K562 (cell line): Measurements from ENCODE around the gene FRAT2. TPM values are rescaled to one million over a fixed set of nuclear protein-coding genes. Genes with fewer than 3 reads are reported as not detected.

Source experiments
- AFF4 ChIP-seq: sonication (generic); formaldehyde crosslinking; IDR thresholded peaks from 2 replicates; pipeline ENCODE4 v1.8.0; 2023; ENCODE audit warnings: mild to moderate bottlenecking, missing genetic modification reagents
- ARID3B ChIP-seq: fragments of 250-450 bp; sonication (Bioruptor Pico); IDR thresholded peaks from 2 replicates; pipeline ENCODE4 v1.4.0; 2020; ENCODE audit warnings: borderline replicate concordance
- ATF3 ChIP-seq, 2 experiments: fragments of 450-650 bp in 1 of 2; sonication (generic) in 1 of 2; formaldehyde crosslinking in 1 of 2; IDR thresholded peaks in 1 of 2; conservative IDR thresholded peaks in 1 of 2; 2 replicates each; pipeline versions ENCODE4 v1.6.1 to v1.8.1; 2016 to 2023; ENCODE audit warnings: mild to moderate bottlenecking in 2 of 2, moderate library complexity in 2 of 2, inconsistent platforms in 1 of 2, missing genetic modification reagents in 1 of 2
- CREB3L1 ChIP-seq: fragments of 450-650 bp; IDR thresholded peaks from 2 replicates; pipeline ENCODE4 v1.6.1; 2014; ENCODE audit warnings: low read depth, mild to moderate bottlenecking, moderate library complexity, borderline replicate concordance
- CREBBP ChIP-seq: IDR thresholded peaks from one replicate; pipeline ENCODE4 v1.6.1; 2012; ENCODE audit warnings: low read depth, mild to moderate bottlenecking, control low read depth, inconsistent platforms, low read length
- FOXK2 ChIP-seq, 2 experiments: fragments of 450-650 bp; IDR thresholded peaks in 1 of 2; conservative IDR thresholded peaks in 1 of 2; 2 replicates each; pipeline ENCODE4 v1.6.1; 2016; ENCODE audit warnings: low read depth in 2 of 2, mild to moderate bottlenecking in 1 of 2
- FOXP1 ChIP-seq: sonication (generic); formaldehyde crosslinking; IDR thresholded peaks from 2 replicates; pipeline ENCODE4 v1.8.0; 2022; ENCODE audit warnings: mild to moderate bottlenecking, missing genetic modification reagents
- HDAC1 ChIP-seq, 2 experiments: fragments of 450-650 bp; IDR thresholded peaks; 2 replicates each; pipeline ENCODE4 v1.6.1; 2016 to 2017; ENCODE audit warnings: inconsistent platforms in 1 of 2, mild to moderate bottlenecking in 1 of 2, moderate library complexity in 1 of 2
- HNRNPK ChIP-seq: fragments of 200-400 bp; formaldehyde crosslinking; IDR thresholded peaks from one replicate; pipeline ENCODE4 v1.6.1; 2018; ENCODE audit warnings: mild to moderate bottlenecking, low read depth, low read length; ENCODE audit not compliant: poor library complexity, severe bottlenecking
- JUND ChIP-seq, 2 experiments: IDR thresholded peaks; 2 replicates in 1 of 2; 3 replicates in 1 of 2; pipeline ENCODE4 v1.6.1; 2011; ENCODE audit warnings: borderline replicate concordance in 2 of 2, low read depth in 2 of 2, low read length in 2 of 2, improper control_type of control experiment in 1 of 2, missing biosample characterization in 1 of 2, missing genetic modification characterization in 1 of 2, missing genetic modification reagents in 1 of 2
- KHSRP ChIP-seq: fragments of 450-650 bp; IDR thresholded peaks from 2 replicates; pipeline ENCODE4 v1.6.1; 2017
- NFIC ChIP-seq: fragments of 450-650 bp; IDR thresholded peaks from 2 replicates; pipeline ENCODE4 v1.6.1; 2017; ENCODE audit warnings: mild to moderate bottlenecking, inconsistent platforms
- PHTF2 ChIP-seq: fragments of 250-450 bp; sonication (Bioruptor Pico); IDR thresholded peaks from 2 replicates; pipeline ENCODE4 v1.5.0; 2021; ENCODE audit warnings: mild to moderate bottlenecking
- SAP30 ChIP-seq: fragments of 200-600 bp; sonication (generic); IDR thresholded peaks from 2 replicates; pipeline ENCODE4 v1.6.1; 2012; ENCODE audit warnings: borderline replicate concordance, low read depth, mild to moderate bottlenecking, moderate library complexity, low read length, control low read depth, inconsistent platforms; ENCODE audit not compliant: insufficient read depth, poor library complexity, severe bottlenecking
- TBL1XR1 ChIP-seq, 2 experiments: IDR thresholded peaks; 2 replicates each; pipeline ENCODE4 v1.6.1; 2012; ENCODE audit warnings: improper control_type of control experiment in 2 of 2, low read length in 2 of 2, mild to moderate bottlenecking in 1 of 2
- TRIM28 ChIP-seq: fragments of 450-650 bp; IDR thresholded peaks from 2 replicates; pipeline ENCODE4 v1.6.1; 2017
- ZNF121 ChIP-seq: sonication (generic); formaldehyde crosslinking; conservative IDR thresholded peaks from 2 replicates; pipeline ENCODE4 v1.8.0; 2022; ENCODE audit warnings: missing genetic modification reagents
- ZNF57 ChIP-seq: fragments of 450-650 bp; formaldehyde crosslinking; IDR thresholded peaks from 2 replicates; pipeline ENCODE4 v1.4.0; 2020; ENCODE audit warnings: mild to moderate bottlenecking, moderate library complexity
- polyA plus RNA-seq, 8 experiments: library from polyadenylated mRNA; depleted of rRNA in 4 of 8; stranded (reverse) in 5 of 8; unstranded in 3 of 8; fragments of >200 nt; fragmentation: Nextera tagmentation in 2 of 8; fragmentation: Illumina TruSeq in 1 of 8; extraction: Ambion mirVana in 2 of 8; extraction: Trizol in 1 of 8; gene quantifications; 2 replicates each; pipeline versions ENCODE4 v1.2.1 to v1.2.3, GENCODE V29; 2011 to 2014; ENCODE audit warnings: inconsistent platforms in 1 of 8, missing spikeins in 1 of 8
- total RNA-seq, 7 experiments: library from RNA; depleted of rRNA in 6 of 7; stranded (reverse); fragments of >200 nt in 6 of 7; fragmentation: Illumina TruSeq in 2 of 7; extraction: Trizol in 2 of 7; gene quantifications; 2 replicates each; pipeline versions ENCODE4 v1.2.1 to v1.2.3, GENCODE V29; 2011 to 2021; ENCODE audit warnings: low replicate concordance in 1 of 7

FRAT2 gene
- total and polyA plus RNA-seq, 9 of the 15 experiments (the other 6 are each of a cell fraction or from before 2014, with no cell fraction given), result 4.3 to 31.7 (median 19.5) TPM

- TF ChIP-seq ARID3B (CRISPR knock-in tag), result no peak
- no peak for TF ChIP-seq ZNF121
- TF ChIP-seq AFF4 (CRISPR knock-in tag), result 0 out of 2 replicates have a peak, but pooled peaks have one; percentile 66
- TF ChIP-seq HNRNPK, result peak; percentile 17
- peak; percentile 95 for TF ChIP-seq JUND (IDR thresholded peaks at IDR 0.05; ENCODE audit: borderline replicate concordance, low read depth, low read length)
- no peak; the same call in 2 of the 3 replicates for TF ChIP-seq JUND (tag; IDR thresholded peaks at IDR 0.05; ENCODE audit: borderline replicate concordance, low read depth, low read length)
- no peak for TF ChIP-seq TRIM28
- TF ChIP-seq CREB3L1, result peak; percentile 64; the same call in 1 of the 2 replicates
- no peak for TF ChIP-seq CREBBP
- no peak for TF ChIP-seq PHTF2 (CRISPR knock-in tag)
- TF ChIP-seq HDAC1 (IDR thresholded peaks at IDR 0.05), result peak in 1 of 2 experiments; percentile 93; a peak in 2 of 4 replicates
- peak; percentile 72 for TF ChIP-seq ATF3 (IDR thresholded peaks at IDR 0.05)
- TF ChIP-seq ATF3 (CRISPR knock-in tag; conservative IDR thresholded peaks at IDR 0.05), result no peak
- peak; percentile 92 for TF ChIP-seq SAP30
- peak; percentile 87 for TF ChIP-seq FOXP1
- peak; percentile 99 to 100 for TF ChIP-seq FOXK2 (conservative IDR thresholded peaks at IDR 0.05 in 1 of 2, IDR thresholded peaks at IDR 0.05 in 1 of 2; ENCODE audit: low read depth in 2 of 2)
- no peak for TF ChIP-seq KHSRP
- TF ChIP-seq NFIC, result 0 out of 2 replicates have a peak, but pooled peaks have one; percentile 7
- no peak for TF ChIP-seq ZNF57 (CRISPR knock-in tag)
- no peak for TF ChIP-seq TBL1XR1 (IDR thresholded peaks at IDR 0.05; ENCODE audit: low read length in 2 of 2)
These were observed at the start of gene FRAT2 (continued) for GRCh38 chr10:97334370-97335175.
